Fibroblast of pulmonary artery (primary cell): ENCODE results near the gene TFG.

Experiments
- DNase-seq: peaks from one replicate; pipeline ENCODE4 v3.0.0-alpha.2; 2010; ENCODE audit warnings: low read depth
- H3K4me3 ChIP-seq: replicated peaks from 2 replicates; pipeline ENCODE4 v1.5.1; 2011; ENCODE audit warnings: low read depth, mild to moderate bottlenecking, control low read depth, low read length, moderate library complexity
- TF ChIP-seq, protein P1 (sequence below): IDR thresholded peaks from 2 replicates; pipeline ENCODE4 v1.5.1; 2011; ENCODE audit warnings: mild to moderate bottlenecking, control low read depth, low read length, inconsistent platforms; ENCODE audit errors: missing control alignments

TFG gene

DNA sequence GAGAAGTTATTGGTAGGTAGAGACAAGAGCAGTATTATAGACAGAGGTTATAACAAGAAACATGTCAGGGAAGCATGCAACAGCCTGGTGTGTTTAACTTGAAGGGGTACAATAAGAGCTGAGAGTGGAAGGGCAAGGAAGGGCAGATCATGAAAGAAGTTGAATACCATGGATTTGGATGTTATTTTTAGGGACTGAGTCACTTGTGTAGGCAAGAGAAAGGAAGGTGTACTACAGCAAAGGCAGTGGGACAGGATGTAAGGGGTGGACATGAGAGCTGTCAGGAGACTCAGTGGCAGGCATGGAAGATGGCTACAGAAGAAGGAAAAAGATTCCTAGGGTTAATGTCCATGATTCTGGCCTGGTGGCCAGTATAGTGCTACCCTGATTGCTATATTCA, 66.4 kb downstream of the TFG start:
- H3K4me3 ChIP-seq, result no peak overlapping the region
- TF ChIP-seq, protein P1, sequence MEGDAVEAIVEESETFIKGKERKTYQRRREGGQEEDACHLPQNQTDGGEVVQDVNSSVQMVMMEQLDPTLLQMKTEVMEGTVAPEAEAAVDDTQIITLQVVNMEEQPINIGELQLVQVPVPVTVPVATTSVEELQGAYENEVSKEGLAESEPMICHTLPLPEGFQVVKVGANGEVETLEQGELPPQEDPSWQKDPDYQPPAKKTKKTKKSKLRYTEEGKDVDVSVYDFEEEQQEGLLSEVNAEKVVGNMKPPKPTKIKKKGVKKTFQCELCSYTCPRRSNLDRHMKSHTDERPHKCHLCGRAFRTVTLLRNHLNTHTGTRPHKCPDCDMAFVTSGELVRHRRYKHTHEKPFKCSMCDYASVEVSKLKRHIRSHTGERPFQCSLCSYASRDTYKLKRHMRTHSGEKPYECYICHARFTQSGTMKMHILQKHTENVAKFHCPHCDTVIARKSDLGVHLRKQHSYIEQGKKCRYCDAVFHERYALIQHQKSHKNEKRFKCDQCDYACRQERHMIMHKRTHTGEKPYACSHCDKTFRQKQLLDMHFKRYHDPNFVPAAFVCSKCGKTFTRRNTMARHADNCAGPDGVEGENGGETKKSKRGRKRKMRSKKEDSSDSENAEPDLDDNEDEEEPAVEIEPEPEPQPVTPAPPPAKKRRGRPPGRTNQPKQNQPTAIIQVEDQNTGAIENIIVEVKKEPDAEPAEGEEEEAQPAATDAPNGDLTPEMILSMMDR, result no peak
- DNase-seq, result no peak

DNA sequence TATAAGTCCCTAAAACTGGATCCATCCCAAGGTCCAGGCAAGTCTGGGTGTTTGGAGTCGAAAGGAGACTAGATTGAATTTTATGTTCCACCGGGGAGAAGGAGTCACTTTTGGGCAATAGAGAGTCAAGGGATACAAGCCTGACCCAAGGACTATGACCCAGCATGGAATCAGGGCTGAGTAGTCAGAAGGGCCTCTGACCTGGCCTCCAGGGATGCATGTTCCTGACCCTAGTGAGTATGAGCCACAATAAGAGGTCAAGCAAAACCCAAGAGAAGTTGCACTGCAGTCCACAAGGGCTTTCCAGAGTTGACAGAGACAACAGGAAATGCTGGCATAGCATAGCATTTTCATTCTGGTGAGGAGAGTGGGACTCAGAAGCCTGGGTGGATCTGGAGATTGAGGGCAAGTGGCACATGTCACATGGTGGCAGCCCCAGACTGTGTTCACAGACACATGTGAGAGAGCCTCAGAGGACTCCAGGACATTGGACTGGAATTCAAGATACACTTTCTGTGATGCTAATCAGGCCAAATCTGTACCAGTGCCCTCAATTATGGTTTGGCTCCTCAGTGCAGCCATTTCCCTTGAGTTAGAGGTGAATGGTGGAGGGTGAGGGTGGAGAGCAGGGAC, 66.9 kb downstream of the TFG start:
- TF ChIP-seq, protein P1, result no peak
- DNase-seq, result no peak
- no peak overlapping the region for H3K4me3 ChIP-seq

DNA sequence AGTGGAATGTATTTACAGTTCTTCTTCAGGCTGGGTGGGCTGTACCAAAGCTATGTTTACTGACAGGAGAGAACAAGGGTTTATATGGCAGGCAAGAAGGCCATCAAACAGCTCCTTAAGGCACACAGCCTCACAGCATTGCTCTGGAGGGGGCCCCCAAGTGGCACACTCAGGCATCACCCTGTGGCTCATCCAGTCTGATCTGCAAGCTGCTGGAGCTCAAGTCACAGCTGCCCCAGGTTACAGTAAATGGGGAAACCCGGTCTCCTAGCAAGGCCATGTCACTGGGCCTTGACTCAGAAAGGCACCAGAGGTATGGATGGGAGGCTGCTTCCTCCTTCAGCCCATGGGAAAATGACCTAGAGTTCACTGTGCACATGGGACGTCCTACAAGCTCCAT, 67.5 kb downstream of the TFG start:
- DNase-seq, result no peak
- TF ChIP-seq, protein P1, result no peak

DNA sequence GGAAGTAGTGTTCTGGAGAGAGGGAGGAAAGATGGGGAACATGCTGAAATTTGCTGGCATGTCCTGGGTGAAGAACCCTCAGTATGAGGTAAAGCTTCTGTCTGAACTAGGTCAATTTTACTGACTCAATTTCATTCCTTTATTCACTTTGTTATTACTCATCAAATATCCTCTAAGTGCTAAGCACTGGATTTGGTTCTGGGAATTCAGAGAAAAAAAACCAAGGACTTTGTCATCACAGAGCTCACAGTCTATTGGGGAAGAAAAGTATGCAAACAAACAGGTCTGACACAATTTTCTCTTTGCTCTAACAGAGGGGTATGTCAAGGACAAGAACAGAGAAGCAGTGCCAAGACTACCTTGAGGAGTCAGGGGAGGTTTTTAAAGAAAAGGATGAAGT, 68.0 kb downstream of the TFG start:
- H3K4me3 ChIP-seq, result no peak overlapping the region
- no peak for DNase-seq
- TF ChIP-seq, protein P1, result no peak

More for the DNA sequence above, 67.5 kb downstream of the TFG start:
- no peak overlapping the region for H3K4me3 ChIP-seq

DNA sequence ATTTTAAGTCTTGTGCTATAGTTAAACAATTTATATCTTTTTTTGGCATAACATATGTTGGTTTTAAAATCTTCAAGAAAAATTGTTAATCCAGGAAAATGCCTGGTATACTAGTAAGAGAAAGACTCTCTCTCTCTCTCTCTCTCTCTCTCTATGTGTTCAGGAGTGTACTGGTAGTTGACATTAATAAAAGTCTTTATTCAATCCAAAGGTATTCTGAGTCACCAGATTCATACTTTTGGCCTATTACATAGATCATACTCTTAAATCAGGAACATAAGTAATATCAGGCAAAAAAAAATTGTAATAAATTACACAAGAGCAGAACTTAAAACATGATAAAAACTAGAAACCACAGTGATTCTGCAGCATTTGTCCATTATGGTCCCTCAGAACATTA, 70.2 kb downstream of the TFG start:
- no peak overlapping the region for H3K4me3 ChIP-seq
- DNase-seq, result no peak
- TF ChIP-seq, protein P1, result no peak

DNA sequence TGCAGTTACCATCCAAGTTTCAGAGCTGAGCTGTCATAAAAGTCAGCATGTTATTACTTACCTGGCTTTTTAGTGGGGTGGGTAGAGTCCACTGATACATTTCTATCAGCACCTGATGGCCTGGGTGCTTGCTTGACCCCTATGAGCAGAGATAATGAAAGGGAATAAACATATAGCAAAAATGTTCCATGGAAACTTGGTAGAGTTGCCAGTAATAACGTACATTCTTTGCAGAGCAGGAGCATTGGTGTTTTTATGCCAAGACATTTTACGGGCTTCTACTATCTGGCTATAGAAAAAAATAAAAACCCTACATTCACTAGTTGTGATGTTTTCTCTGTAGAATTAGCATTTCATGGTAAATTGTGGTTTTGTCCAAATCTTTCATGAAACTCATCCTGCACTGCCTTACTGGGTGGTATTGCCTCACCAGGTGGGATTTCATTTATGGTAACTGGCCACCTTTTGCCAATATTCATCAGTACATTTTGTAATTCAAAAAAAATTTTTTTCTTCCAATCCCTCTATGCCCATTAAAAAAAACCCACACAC, 70.9 kb downstream of the TFG start:
- DNase-seq, result no peak
- no peak overlapping the region for H3K4me3 ChIP-seq
- TF ChIP-seq, protein P1, result no peak

DNA sequence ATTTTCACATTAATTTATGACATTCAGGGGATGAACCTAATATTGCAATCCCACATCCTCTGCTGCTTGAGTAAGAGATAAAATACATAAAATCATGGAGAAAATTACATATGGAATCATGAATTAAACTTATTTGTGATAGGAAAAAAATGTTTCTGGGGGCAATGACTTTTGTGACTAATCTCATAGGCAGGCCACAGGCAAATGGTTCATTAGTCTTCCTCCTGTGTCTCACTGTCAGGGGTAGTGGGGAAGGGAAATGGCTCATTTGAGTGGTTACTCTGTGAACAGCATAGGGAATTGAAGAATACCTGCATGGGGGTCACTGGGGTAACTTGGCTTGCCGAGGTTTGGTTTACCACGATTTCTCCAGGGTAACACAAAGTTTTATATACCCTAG, 72.0 kb downstream of the TFG start:
- no peak for DNase-seq
- TF ChIP-seq, protein P1, result no peak
- no peak overlapping the region for H3K4me3 ChIP-seq
